ENCODE data around the gene FANCC.

FANCC gene

DNA sequence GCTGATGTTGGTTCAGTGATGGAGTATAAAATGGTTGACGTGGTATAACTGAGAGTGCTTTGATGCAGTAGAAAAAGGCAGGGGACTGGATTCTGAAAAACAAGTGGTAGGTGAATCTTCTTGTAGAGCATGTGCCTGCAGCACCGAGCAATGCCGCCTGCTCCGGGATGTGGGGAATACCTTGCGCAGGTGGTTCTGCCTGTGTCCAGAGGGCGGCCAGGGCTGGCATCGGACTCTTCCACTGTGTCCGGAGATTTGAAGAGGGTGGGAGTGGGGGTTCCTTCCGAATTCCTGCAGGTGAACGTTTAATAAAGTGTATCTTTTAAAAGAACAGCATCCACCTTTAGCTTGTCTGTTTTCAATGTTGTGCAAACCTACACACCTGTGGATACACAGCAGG is 238.0 kb downstream of the FANCC start:
- DNase-seq (ENCODE audit: extremely low spot score): no peak
- POLR2A ChIA-PET: no interaction called here
- CTCF ChIA-PET: no interaction called here
- TF ChIP-seq ARNT (IDR thresholded peaks at IDR 0.05) (no peak), L3MBTL2 (conservative IDR thresholded peaks at IDR 0.05) (no peak), BHLHE40 (IDR thresholded peaks at IDR 0.05; ENCODE audit: borderline replicate concordance) (no peak), CTBP1 (IDR thresholded peaks at IDR 0.05; ENCODE audit: borderline replicate concordance) (no peak)

- ChIA-PET POLR2A (no interaction called here), CTCF (no interaction called here)
- DNase-seq (ENCODE audit: extremely low spot score): no peak
- TF ChIP-seq FOXA1 (IDR thresholded peaks at IDR 0.05) (no peak), LEF1 (IDR thresholded peaks at IDR 0.05; ENCODE audit: borderline replicate concordance) (no peak), FOXK2 (IDR thresholded peaks at IDR 0.05) (no peak), PKNOX1 (IDR thresholded peaks at IDR 0.05) (no peak)
Measured at GRCh38 chr9:95078939-95079338, 238.6 kb downstream of the FANCC start.

DNA sequence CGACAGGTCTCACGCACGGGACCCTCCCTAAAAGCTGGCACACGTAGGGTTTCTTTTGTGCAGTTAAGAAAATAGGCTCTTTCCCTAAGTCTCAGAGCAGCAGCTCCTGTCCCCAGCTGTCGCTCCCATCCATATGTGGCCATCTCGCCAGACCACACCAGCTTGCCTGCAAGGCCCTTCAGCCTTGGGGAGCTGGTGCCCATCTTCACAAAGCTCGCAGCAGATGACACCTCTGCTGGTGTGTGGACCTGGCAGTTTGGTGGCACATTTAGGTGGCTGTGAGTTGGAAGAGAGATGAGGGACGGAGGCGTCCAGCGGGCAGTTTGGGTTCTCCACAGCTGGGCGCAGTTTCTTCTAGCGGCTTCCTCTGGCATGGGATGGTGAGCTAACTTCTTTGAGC is 239.0 kb downstream of the FANCC start:
- ChIA-PET POLR2A (no interaction called here), CTCF (no interaction called here)
- no peak for DNase-seq (ENCODE audit: extremely low spot score)
- TF ChIP-seq L3MBTL2 (conservative IDR thresholded peaks at IDR 0.05) (no peak), SUZ12 (IDR thresholded peaks at IDR 0.05) (no peak), PKNOX1 (IDR thresholded peaks at IDR 0.05) (no peak), SP1 (IDR thresholded peaks at IDR 0.05) (no peak), LEF1 (IDR thresholded peaks at IDR 0.05; ENCODE audit: borderline replicate concordance) (no peak), TARDBP (IDR thresholded peaks at IDR 0.05) (no peak), FOXA1 (IDR thresholded peaks at IDR 0.05) (no peak), ARNT (IDR thresholded peaks at IDR 0.05) (no peak), CTBP1 (IDR thresholded peaks at IDR 0.05; ENCODE audit: borderline replicate concordance) (no peak), BHLHE40 (IDR thresholded peaks at IDR 0.05; ENCODE audit: borderline replicate concordance) (no peak), HDGF (IDR thresholded peaks at IDR 0.05; ENCODE audit: borderline replicate concordance) (no peak), FOXM1 (IDR thresholded peaks at IDR 0.05; ENCODE audit: borderline replicate concordance) (no peak)

DNA sequence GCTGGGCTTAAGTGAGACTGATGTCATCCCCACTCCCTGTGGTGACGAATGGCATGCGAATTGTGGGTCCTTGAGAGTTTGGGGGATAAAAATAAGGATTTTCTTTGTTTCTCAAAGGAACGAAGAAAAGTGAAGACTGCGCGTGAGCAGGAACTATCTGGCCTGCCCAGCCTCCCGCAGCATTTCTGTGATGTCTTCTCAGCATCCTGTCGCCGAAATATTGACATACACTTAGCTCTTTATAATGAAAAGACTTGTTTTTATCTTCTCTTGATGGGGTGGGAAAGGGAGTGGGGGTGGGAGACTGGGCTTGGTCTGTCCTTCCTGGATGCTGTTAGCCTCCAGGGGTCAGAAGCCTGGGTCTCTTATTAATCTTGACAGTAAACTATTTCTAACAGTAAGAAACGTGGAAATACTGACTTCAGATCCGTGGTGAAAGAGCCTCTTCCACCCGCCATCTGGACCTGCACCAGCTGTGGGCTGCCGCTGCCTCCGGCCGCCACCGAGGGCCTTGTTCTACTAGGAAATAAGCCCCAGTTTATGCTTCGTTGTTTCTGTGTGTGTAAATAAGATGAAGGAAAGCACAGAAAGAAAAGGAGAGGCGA is 239.6 kb downstream of the FANCC start:
- TF ChIP-seq ARNT (IDR thresholded peaks at IDR 0.05) (no peak), TARDBP (IDR thresholded peaks at IDR 0.05) (no peak)
- DNase-seq (ENCODE audit: extremely low spot score): no peak
- ChIA-PET POLR2A (no interaction called here), CTCF (no interaction called here)

DNA sequence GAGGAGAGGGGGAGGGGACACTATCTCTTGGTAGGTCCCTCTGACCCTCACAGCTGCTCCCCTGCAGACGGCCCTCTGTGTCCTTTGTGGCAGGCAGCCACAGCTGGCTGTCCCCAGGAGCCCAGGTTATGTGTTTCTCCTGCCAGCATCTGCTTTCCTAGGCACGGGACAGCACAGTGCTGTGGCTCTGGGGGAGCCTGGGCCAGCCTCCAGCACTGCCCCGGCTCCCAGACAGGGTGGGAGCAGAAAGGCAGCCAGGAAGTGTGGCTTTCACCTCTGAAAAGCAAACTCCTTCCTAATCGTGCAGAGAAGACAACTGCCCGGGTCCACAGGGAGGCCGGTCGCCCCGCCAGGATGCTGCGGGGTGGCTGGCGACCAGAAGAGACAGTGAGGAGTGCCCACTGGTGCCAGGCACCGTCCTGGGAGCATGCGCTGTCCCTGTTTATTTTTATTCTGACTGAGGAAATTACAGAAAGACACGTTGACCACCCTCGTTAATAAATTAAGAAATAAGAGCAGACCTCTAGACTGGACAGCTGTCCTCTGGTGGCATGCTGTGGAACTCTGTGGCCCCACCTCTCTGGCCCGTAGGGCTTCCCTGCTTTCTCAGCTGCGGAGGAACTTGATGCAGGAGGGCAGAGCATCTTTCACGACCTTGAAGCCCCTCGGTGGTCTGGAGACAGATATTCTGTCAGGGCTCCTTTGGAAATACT is 240.3 kb downstream of the FANCC start:
- CTCF ChIA-PET: no interaction called here

GRCh38 chr9:95076696-95077052 is 240.8 kb downstream of the FANCC start:
- ChIA-PET POLR2A (no interaction called here), CTCF (no interaction called here)
- no peak for DNase-seq (ENCODE audit: extremely low spot score)
- TF ChIP-seq ELF4 (IDR thresholded peaks at IDR 0.05) (no peak), FOXA1 (IDR thresholded peaks at IDR 0.05) (no peak), BHLHE40 (IDR thresholded peaks at IDR 0.05; ENCODE audit: borderline replicate concordance) (no peak), PKNOX1 (IDR thresholded peaks at IDR 0.05) (no peak), HDGF (IDR thresholded peaks at IDR 0.05; ENCODE audit: borderline replicate concordance) (no peak), LEF1 (IDR thresholded peaks at IDR 0.05; ENCODE audit: borderline replicate concordance) (no peak), NFRKB (IDR thresholded peaks at IDR 0.05) (no peak), ARNT (IDR thresholded peaks at IDR 0.05) (no peak), SP1 (IDR thresholded peaks at IDR 0.05) (no peak), ZNF384 (IDR thresholded peaks at IDR 0.05) (no peak), FOXK2 (IDR thresholded peaks at IDR 0.05) (no peak), L3MBTL2 (conservative IDR thresholded peaks at IDR 0.05) (no peak), SUZ12 (IDR thresholded peaks at IDR 0.05) (no peak), CTBP1 (IDR thresholded peaks at IDR 0.05; ENCODE audit: borderline replicate concordance) (no peak)

More for the DNA sequence above, 240.3 kb downstream of the FANCC start:
- DNase-seq (ENCODE audit: extremely low spot score): no peak
- TF ChIP-seq CTBP1 (IDR thresholded peaks at IDR 0.05; ENCODE audit: borderline replicate concordance) (no peak), SP1 (IDR thresholded peaks at IDR 0.05) (no peak), ELF4 (IDR thresholded peaks at IDR 0.05) (no peak), SUZ12 (IDR thresholded peaks at IDR 0.05) (no peak), LEF1 (IDR thresholded peaks at IDR 0.05; ENCODE audit: borderline replicate concordance) (no peak), FOXA1 (IDR thresholded peaks at IDR 0.05) (no peak), FOXK2 (IDR thresholded peaks at IDR 0.05) (no peak), ZNF384 (IDR thresholded peaks at IDR 0.05) (no peak), FOXM1 (IDR thresholded peaks at IDR 0.05; ENCODE audit: borderline replicate concordance) (no peak), PKNOX1 (IDR thresholded peaks at IDR 0.05) (no peak), TARDBP (IDR thresholded peaks at IDR 0.05) (no peak), L3MBTL2 (conservative IDR thresholded peaks at IDR 0.05) (no peak), BHLHE40 (IDR thresholded peaks at IDR 0.05; ENCODE audit: borderline replicate concordance) (no peak), HDGF (IDR thresholded peaks at IDR 0.05; ENCODE audit: borderline replicate concordance) (no peak), ARNT (IDR thresholded peaks at IDR 0.05) (no peak), NFRKB (IDR thresholded peaks at IDR 0.05) (no peak)
- POLR2A ChIA-PET: no interaction called here

Measured in HEK293T (cell line).